HG02885 (cell line): ENCODE results near the gene KPNA1.
A peak's percentile ranks its signal among the peaks of the same experiment; 100 is the strongest.

Source experiments
- ATAC-seq: cut with Tn5 transposase; IDR thresholded peaks from one replicate; pipeline ENCODE4 v1.9.1; 2021; ENCODE audit warnings: mild to moderate bottlenecking; ENCODE audit not compliant: unreplicated experiment, poor library complexity

KPNA1 gene

GRCh38 chr3:122391681-122392446 is 122.9 kb downstream of the KPNA1 start:
- ATAC-seq: no peak

DNA sequence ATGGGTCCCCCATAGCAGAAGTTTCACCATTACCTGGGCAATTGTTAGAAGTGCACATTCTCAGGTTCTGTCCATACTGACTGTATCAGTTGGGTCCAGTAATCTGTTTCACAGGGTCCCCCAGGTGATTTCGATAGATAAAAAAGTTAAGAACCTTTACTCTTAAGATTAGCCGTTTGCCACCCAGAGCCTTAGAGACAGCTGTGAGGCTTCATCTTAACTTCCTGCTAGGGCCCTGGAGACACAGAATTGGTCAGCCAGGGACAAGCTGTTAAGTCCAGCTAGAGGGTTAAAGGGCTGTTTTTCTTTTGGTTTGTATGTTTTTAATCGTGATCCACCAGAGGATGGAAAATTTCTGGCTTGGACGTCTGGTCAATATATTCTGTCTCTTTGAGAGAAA is 124.1 kb downstream of the KPNA1 start:
- ATAC-seq: no peak

GRCh38 chr3:122389892-122390291 is 124.8 kb downstream of the KPNA1 start:
- ATAC-seq: no peak

GRCh38 chr3:122389197-122389596 is 125.5 kb downstream of the KPNA1 start:
- ATAC-seq: no peak

DNA sequence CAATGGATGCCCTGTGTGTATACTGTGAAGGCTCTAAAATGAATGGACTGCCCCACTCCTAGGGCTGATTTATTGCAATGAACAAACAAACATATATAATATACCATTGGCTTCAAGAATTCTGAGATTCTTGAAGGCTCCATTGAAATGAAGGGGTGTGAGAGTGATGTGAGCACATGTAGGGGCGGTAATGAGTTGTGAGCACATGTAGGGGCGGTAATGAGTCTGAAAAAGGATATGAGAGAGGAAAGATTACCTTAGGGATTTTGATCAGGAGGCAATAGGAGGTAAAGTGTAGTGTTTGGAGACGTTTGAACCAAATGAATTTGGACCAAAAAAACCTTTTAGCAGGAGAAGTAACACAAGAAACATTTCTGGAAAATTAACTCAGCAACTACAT is 127.0 kb downstream of the KPNA1 start:
- ATAC-seq: no peak

DNA sequence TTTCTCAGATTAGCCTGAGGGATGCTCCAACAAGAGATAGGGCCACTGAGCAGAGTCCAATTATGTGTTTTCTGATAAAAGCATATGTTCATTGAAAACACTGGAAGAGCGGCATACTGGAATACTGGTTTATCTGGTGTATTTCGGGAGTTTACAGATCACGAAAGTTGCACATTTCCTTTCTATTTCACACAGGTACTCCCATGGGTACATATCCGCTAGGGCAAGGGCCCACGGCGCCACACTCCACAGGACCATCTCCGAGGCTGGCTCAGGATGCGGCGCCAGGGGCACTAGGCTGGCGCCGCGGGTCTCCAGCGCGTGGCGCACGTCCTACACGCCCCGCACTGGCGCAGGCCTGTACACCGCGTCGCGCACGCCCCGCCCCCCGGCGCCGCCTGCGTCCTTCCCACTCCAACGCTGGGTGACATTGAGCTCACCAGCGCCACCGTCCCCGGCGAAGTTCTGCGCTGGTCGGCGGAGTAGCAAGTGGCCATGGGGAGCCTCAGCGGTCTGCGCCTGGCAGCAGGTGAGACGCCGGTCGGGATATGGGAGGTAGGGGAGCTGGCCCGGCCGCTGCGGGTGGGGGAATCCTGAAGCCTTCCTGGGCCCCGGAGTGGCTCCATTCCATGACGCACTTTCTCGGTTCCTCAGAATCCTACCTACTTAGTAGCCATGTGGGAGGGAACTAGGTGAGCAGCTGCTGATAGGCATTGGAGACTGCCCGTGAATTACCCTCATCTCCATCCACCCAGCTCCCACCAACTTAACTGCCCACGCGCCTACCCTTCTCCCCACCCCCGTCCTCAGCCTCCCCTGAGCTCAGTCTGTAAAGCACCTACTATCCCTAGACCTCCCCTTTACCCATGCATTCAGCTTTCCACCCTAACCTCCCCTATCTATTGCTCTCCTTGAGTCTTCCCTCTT is 130.7 kb downstream of the KPNA1 start, which contains the start of gene FAM162A:
Gene FAM162A, plus strand, starts transcription at position 412 of the 927 bp plus-strand sequence. Its CDS starts 84 bp downstream, at position 496.
- ATAC-seq: peak; percentile 93

DNA sequence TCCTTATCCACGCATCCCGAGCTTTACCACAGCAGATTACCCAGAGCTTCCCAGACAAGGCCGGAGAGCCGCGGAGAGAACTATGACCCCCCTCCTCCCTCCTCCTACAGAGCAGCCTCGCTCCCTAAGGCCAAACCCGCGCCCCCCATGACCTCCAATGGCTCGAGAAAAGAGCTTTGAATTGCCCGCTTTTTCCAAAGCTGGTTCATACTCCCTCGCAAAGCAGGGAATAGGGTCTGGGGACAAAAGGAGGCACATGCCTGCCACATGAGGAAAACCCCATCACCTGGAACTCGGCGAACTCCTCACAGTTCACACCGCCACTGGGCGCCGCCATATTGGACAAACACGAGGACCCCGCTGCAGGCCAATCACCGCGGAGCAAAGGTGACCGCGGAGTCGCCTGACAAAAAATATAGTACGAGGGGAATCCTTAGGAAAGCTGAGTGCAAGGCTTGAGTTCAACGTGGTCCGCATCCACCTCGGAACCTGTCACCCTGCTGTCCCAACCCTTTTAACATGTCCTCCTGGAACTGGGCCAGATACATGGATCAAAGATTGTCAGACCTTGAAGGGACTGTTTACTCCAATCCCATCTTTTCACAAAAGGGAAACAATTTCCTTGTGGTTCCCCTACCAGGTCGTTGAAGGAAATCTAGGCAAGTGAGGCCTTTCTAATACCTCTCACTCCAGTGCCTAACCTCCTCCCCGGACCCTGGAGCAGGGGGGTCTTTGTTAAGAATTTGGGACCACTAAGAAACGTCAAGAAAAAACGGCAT is 131.7 kb downstream of the KPNA1 start, which contains the start of gene MIX23:
Gene MIX23, minus strand, starts transcription at position 344 of the 779 bp plus-strand sequence. Its CDS starts 7 bp downstream, at position 337.
- peak; percentile 41 for ATAC-seq

GRCh38 chr3:122377975-122378374 is 136.8 kb downstream of the KPNA1 start:
- ATAC-seq: no peak

- no peak for ATAC-seq
Observed at GRCh38 chr3:122374034-122374433, 140.7 kb downstream of the KPNA1 start.
